DOHH2 (cell line): Measurements from ENCODE around the gene ARIH2.

Experiments used
- CTCF ChIP-seq: fragments of 200-600 bp; sonication (generic); IDR thresholded peaks from one replicate; pipeline ENCODE4 v1.5.1; 2014; ENCODE audit warnings: antibody characterized with exemption, mild to moderate bottlenecking, low read depth, low read length; ENCODE audit not compliant: poor library complexity, severe bottlenecking
- EZH2phosphoT487 ChIP-seq: fragments of 200-600 bp; sonication (generic); IDR thresholded peaks from 2 replicates; pipeline ENCODE4 v1.6.1; 2017; ENCODE audit warnings: borderline replicate concordance, mild to moderate bottlenecking, antibody characterized with exemption, low read length, moderate library complexity, mixed read lengths

DNA sequence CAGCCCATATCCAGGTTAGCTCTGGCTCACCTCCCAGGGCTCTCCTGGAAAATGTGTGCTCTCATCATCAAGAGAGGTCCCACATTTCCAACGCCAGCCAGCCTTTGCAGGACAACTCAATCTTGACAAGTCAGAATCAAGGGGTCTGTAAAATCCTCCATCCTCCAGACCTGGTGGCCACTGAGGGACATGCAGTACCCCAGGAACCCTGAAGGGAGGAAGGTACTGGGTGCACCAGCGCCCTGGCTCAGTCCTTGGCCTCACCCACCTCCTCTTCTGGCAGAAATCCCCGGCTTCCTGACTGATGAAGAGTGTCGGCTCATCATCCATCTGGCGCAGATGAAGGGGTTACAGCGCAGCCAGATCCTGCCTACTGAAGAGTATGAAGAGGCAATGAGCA lies 82.5 kb downstream of the ARIH2 start:
- TF ChIP-seq CTCF (no peak), EZH2phosphoT487 (no peak)
